ENCODE measurements around the gene SCAMP4. TPM values are rescaled to one million over a fixed set of nuclear protein-coding genes. Genes with fewer than 3 reads are reported as not detected.

SCAMP4 gene
- total RNA-seq, 3 donors from 2014 or later, result 57.2 to 61.3 (median 59.8) TPM

- TF ChIP-seq CTCF (IDR thresholded peaks at IDR 0.05), result no peak
- intact Hi-C loops (cut with DNase I, micrococcal nuclease), result no loop called here
- DNase-seq (peak in 1 of 3 donors; percentile 36), ATAC-seq (no peak)
- Histone ChIP-seq H3K4me1 (ENCODE audit: low read depth) (peaks cover 2% of the 10 kb centered on the region), H3K9me3 (no peaks in the 10 kb centered on the region), H3K36me3 (ENCODE audit: low read depth) (no peaks in the 10 kb centered on the region), H3K4me3 (no peak overlapping the region)
Observed at GRCh38 chr19:1896508-1896907, 8.7 kb upstream of the SCAMP4 start.

- intact Hi-C loops (cut with DNase I, micrococcal nuclease), result no loop called here
- Histone ChIP-seq H3K4me3 (no peak overlapping the region), H3K9me3 (no peaks in the 10 kb centered on the region), H3K36me3 (ENCODE audit: low read depth) (no peaks in the 10 kb centered on the region), H3K4me1 (ENCODE audit: low read depth) (peaks cover 17% of the 10 kb centered on the region)
- DNase-seq (peak in 1 of 3 donors; percentile 35), ATAC-seq (no peak)
- TF ChIP-seq CTCF (IDR thresholded peaks at IDR 0.05), result no peak
Observed at GRCh38 chr19:1901940-1902404, 3.2 kb upstream of the SCAMP4 start.

GRCh38 chr19:1902923-1903322 lies 2.3 kb upstream of the SCAMP4 start:
- DNase-seq (no peak), ATAC-seq (no peak)
- Histone ChIP-seq H3K4me1 (ENCODE audit: low read depth) (peaks cover 24% of the 10 kb centered on the region), H3K36me3 (ENCODE audit: low read depth) (no peaks in the 10 kb centered on the region), H3K4me3 (no peak overlapping the region), H3K9me3 (no peaks in the 10 kb centered on the region)
- intact Hi-C loops (cut with DNase I, micrococcal nuclease), result no loop called here
- TF ChIP-seq CTCF (IDR thresholded peaks at IDR 0.05), result no peak

- no peak for DNase-seq
- intact Hi-C loops (cut with DNase I, micrococcal nuclease), result no loop called here
- H3K9me3 ChIP-seq, result no peaks in the 10 kb centered on the region
- no peak overlapping the region for H3K4me3 ChIP-seq
- peaks cover 37% of the 10 kb centered on the region for H3K4me1 ChIP-seq (ENCODE audit: low read depth)
- ATAC-seq, result no peak
- no peak for TF ChIP-seq CTCF (IDR thresholded peaks at IDR 0.05)
- H3K36me3 ChIP-seq (ENCODE audit: low read depth), result no peaks in the 10 kb centered on the region
Observed at GRCh38 chr19:1904860-1905109, 414 bp upstream of the SCAMP4 start.

- peaks cover 37% of the 10 kb centered on the region for H3K4me1 ChIP-seq (ENCODE audit: low read depth)
- no peaks in the 10 kb centered on the region for H3K36me3 ChIP-seq (ENCODE audit: low read depth)
- DNase-seq (no peak), ATAC-seq (no peak)
- peak overlapping the region; percentile 34 for H3K4me3 ChIP-seq
- no peak for TF ChIP-seq CTCF (IDR thresholded peaks at IDR 0.05)
- no peaks in the 10 kb centered on the region for H3K9me3 ChIP-seq
- intact Hi-C loops (cut with DNase I, micrococcal nuclease), result no loop called here
Observed at GRCh38 chr19:1905863-1906375, 720 bp downstream of the SCAMP4 start.

GRCh38 chr19:1906985-1907562 lies 1.9 kb downstream of the SCAMP4 start:
- DNase-seq, result no peak
- intact Hi-C loops (cut with DNase I, micrococcal nuclease), result no loop called here
- Histone ChIP-seq H3K4me3 (no peak overlapping the region), H3K36me3 (ENCODE audit: low read depth) (no peaks in the 10 kb centered on the region), H3K9me3 (no peaks in the 10 kb centered on the region), H3K4me1 (ENCODE audit: low read depth) (peaks cover 42% of the 10 kb centered on the region)
- TF ChIP-seq CTCF (IDR thresholded peaks at IDR 0.05), result no peak
- ATAC-seq, result no peak

Data from mucosa of descending colon (tissue), 3 donors.